OCI-LY1 (cell line): ENCODE results near the gene TMEM101.
"Not testable (repeated sequence)": the region's sequence is repeated elsewhere in the genome, so short reads cannot be mapped to it uniquely, and the experiment has no call there.

Experiments used
- H2AFZ ChIP-seq: fragments of 200-600 bp; sonication (generic), shearing (Covaris generic); 2 replicates; pipeline ENCODE4 v1.6.0; 2014; ENCODE audit warnings: antibody characterized with exemption, mild to moderate bottlenecking, low read length
- H3F3A ChIP-seq: fragments of 200-600 bp; sonication (generic), shearing (Covaris generic); 2 replicates; pipeline ENCODE4 v1.6.0; 2014; ENCODE audit warnings: mild to moderate bottlenecking, antibody characterized with exemption, low read length, moderate library complexity; ENCODE audit not compliant: insufficient read depth
- H3K27ac ChIP-seq: fragments of 200-600 bp; sonication (generic); 2 replicates; pipeline ENCODE4 v1.5.1; 2014; ENCODE audit warnings: low read length, mixed run types, mild to moderate bottlenecking, low read depth; ENCODE audit not compliant: poor library complexity, severe bottlenecking
- H3K27me3 ChIP-seq: fragments of 200-600 bp; sonication (generic); 2 replicates; pipeline ENCODE4 v1.6.0; 2014; ENCODE audit warnings: antibody characterized with exemption, mild to moderate bottlenecking, low read length, moderate library complexity; ENCODE audit not compliant: insufficient read depth
- H3K36me3 ChIP-seq: fragments of 200-600 bp; sonication (generic); 2 replicates; pipeline ENCODE4 v1.6.1; 2014; ENCODE audit warnings: mild to moderate bottlenecking, antibody characterized with exemption, low read length, moderate library complexity, mixed read lengths; ENCODE audit not compliant: insufficient read depth
- H3K4me1 ChIP-seq: fragments of 200-600 bp; sonication (generic); 2 replicates; pipeline ENCODE4 v1.5.1; 2014; ENCODE audit warnings: mild to moderate bottlenecking, low read length, moderate library complexity; ENCODE audit not compliant: insufficient read depth, severe bottlenecking
- H3K4me2 ChIP-seq: fragments of 200-600 bp; sonication (generic), shearing (Covaris generic); 2 replicates; pipeline ENCODE4 v1.6.1; 2014; ENCODE audit warnings: low read length
- H3K4me3 ChIP-seq: fragments of 200-600 bp; sonication (generic); 2 replicates; pipeline ENCODE4 v1.5.1; 2014; ENCODE audit warnings: low read length, low read depth, mild to moderate bottlenecking, mixed read lengths; ENCODE audit not compliant: poor library complexity, severe bottlenecking
- H3K79me2 ChIP-seq: fragments of 200-600 bp; shearing (Covaris generic); 2 replicates; pipeline ENCODE4 v1.6.1; 2016; ENCODE audit warnings: mixed run types, low read length, mixed read lengths; ENCODE audit not compliant: insufficient read depth
- H3K9ac ChIP-seq: fragments of 200-600 bp; sonication (generic), shearing (Covaris generic); 2 replicates; pipeline ENCODE4 v1.6.1; 2014; ENCODE audit warnings: mild to moderate bottlenecking, low read length, mixed read lengths
- H3K9me2 ChIP-seq: fragments of 200-600 bp; sonication (generic), shearing (Covaris generic); 2 replicates; pipeline ENCODE4 v1.6.1; 2014; ENCODE audit warnings: low read depth, mild to moderate bottlenecking, low read length, mixed read lengths
- H3K9me3 ChIP-seq: fragments of 200-600 bp; shearing (Covaris generic); 2 replicates; pipeline ENCODE4 v1.6.1; 2014; ENCODE audit warnings: low read length, mixed read lengths
- H4K20me1 ChIP-seq: fragments of 200-600 bp; sonication (generic), shearing (Covaris generic); 2 replicates; pipeline ENCODE4 v1.6.0; 2016; ENCODE audit warnings: mild to moderate bottlenecking, low read length; ENCODE audit not compliant: insufficient read depth
- CTCF ChIP-seq: fragments of 200-600 bp; sonication (generic), shearing (Covaris generic); IDR thresholded peaks from 2 replicates; pipeline ENCODE4 v1.5.1; 2017; ENCODE audit warnings: mild to moderate bottlenecking, antibody characterized with exemption, low read length, moderate library complexity, mixed read lengths
- EZH2 ChIP-seq: fragments of 200-600 bp; sonication (generic), shearing (Covaris generic); IDR thresholded peaks from 2 replicates; pipeline ENCODE4 v1.8.0; 2017; ENCODE audit warnings: borderline replicate concordance, mixed run types, mild to moderate bottlenecking, antibody characterized with exemption, low read length, moderate library complexity, mixed read lengths

TMEM101 gene

GRCh38 chr17:44049294-44050060 lies 34.7 kb upstream of the TMEM101 start:
- Histone ChIP-seq H3K79me2 (peaks cover 7% of the 10 kb centered on the region), H3K27ac (no peak overlapping the region), H3K4me3 (no peak overlapping the region), H4K20me1 (no peaks in the 10 kb centered on the region), H3K27me3 (no peaks in the 10 kb centered on the region), H3F3A (no peaks in the 10 kb centered on the region), H3K4me1 (no peaks in the 10 kb centered on the region), H3K9me3 (no peaks in the 10 kb centered on the region), H3K4me2 (no peak overlapping the region), H3K36me3 (peaks cover 82% of the 10 kb centered on the region), H3K9me2 (no peaks in the 10 kb centered on the region), H3K9ac (no peak overlapping the region), H2AFZ (no peak overlapping the region)
- no peak for TF ChIP-seq EZH2
- TF ChIP-seq CTCF: no peak

DNA sequence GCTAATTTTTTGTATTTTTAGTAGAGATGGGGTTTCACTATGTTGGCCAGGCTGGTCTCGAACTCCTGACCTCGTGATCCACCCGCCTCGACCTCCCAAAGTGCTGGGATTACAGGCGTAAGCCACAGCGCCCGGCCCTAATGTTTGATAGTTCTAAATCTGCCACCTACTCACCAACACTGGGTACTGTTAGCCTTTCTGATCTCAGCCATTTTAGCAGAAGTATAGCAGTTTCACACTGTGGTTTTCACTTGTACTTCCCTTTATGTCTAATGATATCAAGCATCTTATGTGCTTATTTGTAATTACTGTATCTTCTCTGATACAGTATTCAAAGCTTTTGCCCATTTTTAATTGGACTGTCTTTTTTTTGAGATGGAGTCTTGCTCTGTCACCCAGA lies 32.1 kb upstream of the TMEM101 start:
- not testable (repeated sequence) for H3K79me2 ChIP-seq, H3K27me3 ChIP-seq, H3F3A ChIP-seq, H2AFZ ChIP-seq, H3K4me3 ChIP-seq, H3K4me2 ChIP-seq, H3K4me1 ChIP-seq, H3K27ac ChIP-seq, H3K9me2 ChIP-seq, H4K20me1 ChIP-seq, H3K9me3 ChIP-seq, H3K9ac ChIP-seq
- peaks cover 76% of the 10 kb centered on the region for H3K36me3 ChIP-seq

DNA sequence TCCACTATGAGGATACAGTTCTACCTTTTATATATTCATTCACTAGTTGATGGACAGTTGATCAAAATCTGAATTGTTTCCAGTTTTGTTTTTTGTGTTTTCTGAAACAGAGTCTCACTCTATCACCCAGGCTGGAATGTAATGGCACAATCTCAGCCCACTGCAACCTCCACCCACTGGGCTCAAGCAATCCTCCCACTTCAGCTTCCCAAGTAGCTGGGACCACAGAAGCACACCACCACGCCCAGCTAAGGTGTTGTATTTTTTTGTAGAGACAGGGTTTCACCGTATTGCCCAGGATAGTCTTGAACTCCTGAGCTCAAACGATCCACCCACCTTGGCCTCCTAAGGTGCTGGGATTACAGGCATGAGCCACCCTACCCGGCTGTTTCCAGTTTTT lies 30.7 kb upstream of the TMEM101 start:
- no peaks in the 10 kb centered on the region for H3K9me3 ChIP-seq
- H4K20me1 ChIP-seq: no peaks in the 10 kb centered on the region
- H3K4me1 ChIP-seq: peaks cover 4% of the 10 kb centered on the region
- peaks cover 62% of the 10 kb centered on the region for H3K36me3 ChIP-seq
- H2AFZ ChIP-seq: no peak overlapping the region
- no peak overlapping the region for H3K9ac ChIP-seq
- no peak overlapping the region for H3K27ac ChIP-seq
- H3K4me2 ChIP-seq: no peak overlapping the region
- H3K9me2 ChIP-seq: no peaks in the 10 kb centered on the region
- peaks cover 11% of the 10 kb centered on the region; the same call in 1 of the 2 replicates for H3K79me2 ChIP-seq
- no peak overlapping the region for H3K4me3 ChIP-seq
- TF ChIP-seq EZH2: no peak
- H3F3A ChIP-seq: no peaks in the 10 kb centered on the region
- no peaks in the 10 kb centered on the region for H3K27me3 ChIP-seq

GRCh38 chr17:44044071-44044470 lies 29.3 kb upstream of the TMEM101 start:
- H3K36me3 ChIP-seq: peaks cover 58% of the 10 kb centered on the region
- H3K9ac ChIP-seq: no peak overlapping the region
- no peak overlapping the region for H3K4me3 ChIP-seq
- H3K9me2 ChIP-seq: no peaks in the 10 kb centered on the region
- H3K4me1 ChIP-seq: peaks cover 4% of the 10 kb centered on the region
- H3K27ac ChIP-seq: no peak overlapping the region
- peaks cover 12% of the 10 kb centered on the region; the same call in 1 of the 2 replicates for H3K79me2 ChIP-seq
- no peaks in the 10 kb centered on the region for H3K9me3 ChIP-seq
- H3F3A ChIP-seq: no peaks in the 10 kb centered on the region
- no peaks in the 10 kb centered on the region for H3K27me3 ChIP-seq
- no peak overlapping the region for H3K4me2 ChIP-seq
- TF ChIP-seq EZH2: no peak
- no peak for TF ChIP-seq CTCF
- no peak overlapping the region for H2AFZ ChIP-seq
- no peaks in the 10 kb centered on the region for H4K20me1 ChIP-seq
